Measurements from ENCODE around the gene GALNTL6.

DNA sequence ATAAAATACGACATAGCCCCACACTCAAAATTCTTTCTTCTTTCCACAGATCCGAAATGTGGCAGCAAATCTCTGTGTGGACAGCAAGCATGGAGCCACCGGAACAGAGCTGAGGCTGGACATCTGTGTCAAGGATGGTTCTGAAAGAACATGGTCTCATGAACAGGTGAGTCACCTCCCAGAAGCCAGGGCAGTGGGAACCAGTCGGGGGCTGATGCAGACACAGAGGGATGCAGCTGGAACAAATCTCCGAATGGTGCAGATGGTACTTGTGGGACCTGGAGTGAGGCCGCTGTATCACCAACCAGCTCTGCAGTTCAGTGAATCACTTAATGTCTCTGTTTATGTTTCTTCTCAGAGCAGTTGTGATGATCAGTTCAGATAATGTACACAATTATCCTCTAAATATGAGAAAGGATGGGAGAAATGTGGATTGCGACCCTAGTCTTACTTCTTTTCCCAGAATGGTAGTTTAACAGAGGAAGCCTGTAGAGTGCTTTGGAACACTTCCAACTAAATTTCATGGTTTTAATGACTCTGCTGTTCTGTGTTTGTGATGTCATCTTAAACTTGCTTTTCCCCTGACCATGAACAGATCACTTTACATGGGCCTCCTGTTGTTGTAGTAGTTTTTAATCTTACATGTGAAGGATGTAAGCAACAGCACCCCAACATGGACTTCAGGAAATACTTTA, 1196.1 kb downstream of the GALNTL6 start:
- TF ChIP-seq, protein P1, sequence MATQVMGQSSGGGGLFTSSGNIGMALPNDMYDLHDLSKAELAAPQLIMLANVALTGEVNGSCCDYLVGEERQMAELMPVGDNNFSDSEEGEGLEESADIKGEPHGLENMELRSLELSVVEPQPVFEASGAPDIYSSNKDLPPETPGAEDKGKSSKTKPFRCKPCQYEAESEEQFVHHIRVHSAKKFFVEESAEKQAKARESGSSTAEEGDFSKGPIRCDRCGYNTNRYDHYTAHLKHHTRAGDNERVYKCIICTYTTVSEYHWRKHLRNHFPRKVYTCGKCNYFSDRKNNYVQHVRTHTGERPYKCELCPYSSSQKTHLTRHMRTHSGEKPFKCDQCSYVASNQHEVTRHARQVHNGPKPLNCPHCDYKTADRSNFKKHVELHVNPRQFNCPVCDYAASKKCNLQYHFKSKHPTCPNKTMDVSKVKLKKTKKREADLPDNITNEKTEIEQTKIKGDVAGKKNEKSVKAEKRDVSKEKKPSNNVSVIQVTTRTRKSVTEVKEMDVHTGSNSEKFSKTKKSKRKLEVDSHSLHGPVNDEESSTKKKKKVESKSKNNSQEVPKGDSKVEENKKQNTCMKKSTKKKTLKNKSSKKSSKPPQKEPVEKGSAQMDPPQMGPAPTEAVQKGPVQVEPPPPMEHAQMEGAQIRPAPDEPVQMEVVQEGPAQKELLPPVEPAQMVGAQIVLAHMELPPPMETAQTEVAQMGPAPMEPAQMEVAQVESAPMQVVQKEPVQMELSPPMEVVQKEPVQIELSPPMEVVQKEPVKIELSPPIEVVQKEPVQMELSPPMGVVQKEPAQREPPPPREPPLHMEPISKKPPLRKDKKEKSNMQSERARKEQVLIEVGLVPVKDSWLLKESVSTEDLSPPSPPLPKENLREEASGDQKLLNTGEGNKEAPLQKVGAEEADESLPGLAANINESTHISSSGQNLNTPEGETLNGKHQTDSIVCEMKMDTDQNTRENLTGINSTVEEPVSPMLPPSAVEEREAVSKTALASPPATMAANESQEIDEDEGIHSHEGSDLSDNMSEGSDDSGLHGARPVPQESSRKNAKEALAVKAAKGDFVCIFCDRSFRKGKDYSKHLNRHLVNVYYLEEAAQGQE (IDR thresholded peaks at IDR 0.05; ENCODE audit: low read depth): no peak
- TF ChIP-seq, protein P2, sequence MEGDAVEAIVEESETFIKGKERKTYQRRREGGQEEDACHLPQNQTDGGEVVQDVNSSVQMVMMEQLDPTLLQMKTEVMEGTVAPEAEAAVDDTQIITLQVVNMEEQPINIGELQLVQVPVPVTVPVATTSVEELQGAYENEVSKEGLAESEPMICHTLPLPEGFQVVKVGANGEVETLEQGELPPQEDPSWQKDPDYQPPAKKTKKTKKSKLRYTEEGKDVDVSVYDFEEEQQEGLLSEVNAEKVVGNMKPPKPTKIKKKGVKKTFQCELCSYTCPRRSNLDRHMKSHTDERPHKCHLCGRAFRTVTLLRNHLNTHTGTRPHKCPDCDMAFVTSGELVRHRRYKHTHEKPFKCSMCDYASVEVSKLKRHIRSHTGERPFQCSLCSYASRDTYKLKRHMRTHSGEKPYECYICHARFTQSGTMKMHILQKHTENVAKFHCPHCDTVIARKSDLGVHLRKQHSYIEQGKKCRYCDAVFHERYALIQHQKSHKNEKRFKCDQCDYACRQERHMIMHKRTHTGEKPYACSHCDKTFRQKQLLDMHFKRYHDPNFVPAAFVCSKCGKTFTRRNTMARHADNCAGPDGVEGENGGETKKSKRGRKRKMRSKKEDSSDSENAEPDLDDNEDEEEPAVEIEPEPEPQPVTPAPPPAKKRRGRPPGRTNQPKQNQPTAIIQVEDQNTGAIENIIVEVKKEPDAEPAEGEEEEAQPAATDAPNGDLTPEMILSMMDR (IDR thresholded peaks at IDR 0.05 in 2 of 3, conservative IDR thresholded peaks at IDR 0.05 in 1 of 3; ENCODE audit: borderline replicate concordance in 1 of 3, insufficient read depth in 1 of 3, low read depth in 2 of 3, low read length in 2 of 3): no peak
- no peak for TF ChIP-seq POLR2A (IDR thresholded peaks at IDR 0.05; ENCODE audit: borderline replicate concordance, extremely low read depth, insufficient read depth, insufficient read length)
- no peak for TF ChIP-seq EZH2 (IDR thresholded peaks at IDR 0.05)
